Heart right ventricle (tissue), 16 donors: ENCODE measurements around the gene PAM16. TPM values are rescaled to one million over a fixed set of nuclear protein-coding genes. Genes with fewer than 3 reads are reported as not detected.

ENCODE experiments used
- ATAC-seq, 8 donors: fragments of 200-7000 bp; cut with Tn5 transposase; one replicate each; pipeline ENCODE4 v1.9.1; 2020; ENCODE audit warnings: mild to moderate bottlenecking in 8 of 8, moderate library complexity in 8 of 8, moderate number of reproducible peaks in 1 of 8
- DNase-seq, 2 donors: peaks; one replicate each; pipeline ENCODE4 v3.0.0-alpha.2; 2020
- H3K27ac ChIP-seq, 10 donors: fragments of 200-600 bp; sonication (generic) in 2 of 10; one replicate each; pipeline versions ENCODE4 v1.5.0 to v1.8.0; 2020 to 2022; ENCODE audit warnings: mild to moderate bottlenecking in 3 of 10
- H3K27me3 ChIP-seq, 7 donors: fragments of 200-600 bp; one replicate each; pipeline ENCODE4 v1.8.0; 2021 to 2022; ENCODE audit warnings: mild to moderate bottlenecking in 2 of 7
- H3K36me3 ChIP-seq, 9 donors: fragments of 200-600 bp; sonication (generic) in 1 of 9; one replicate each; pipeline versions ENCODE4 v1.5.0 to v1.8.0; 2020 to 2022; ENCODE audit warnings: mild to moderate bottlenecking in 2 of 9
- H3K4me1 ChIP-seq, 9 donors: fragments of 200-600 bp; sonication (generic) in 1 of 9; one replicate each; pipeline versions ENCODE4 v1.5.0 to v1.8.0; 2020 to 2022; ENCODE audit warnings: mild to moderate bottlenecking in 4 of 9
- H3K4me3 ChIP-seq, 10 donors: fragments of 200-600 bp; sonication (generic) in 2 of 10; one replicate each; pipeline versions ENCODE4 v1.5.0 to v1.8.0; 2020 to 2022; ENCODE audit warnings: mild to moderate bottlenecking in 7 of 10, moderate library complexity in 2 of 10
- H3K9me3 ChIP-seq, 11 donors: fragments of 200-600 bp in 10 of 11; sonication (generic) in 2 of 11; one replicate each; pipeline versions ENCODE4 v1.5.0 to v1.8.0; 2013 to 2022; ENCODE audit warnings: mild to moderate bottlenecking in 2 of 11, control low read depth in 1 of 11, moderate library complexity in 1 of 11
- WGBS, 2 donors: extraction: QIAGEN DNeasy Blood & Tissue Kit; methylation state at CpG; one replicate each; pipeline ENCODE4 v1.1.7; 2013; ENCODE audit warnings: inconsistent platforms in 1 of 2; 5-methylcytosine and 5-hydroxymethylcytosine counted together
- intact Hi-C, 10 donors: fragments of 100-400 bp; cut with DNase I; formaldehyde crosslinking; loops; one replicate each; pipeline versions ENCODE4 v1.11.1 to v1.14.2; 2022
- polyA plus RNA-seq, 2 donors: library from polyadenylated mRNA; stranded (reverse); fragments of 200-250 nt; gene quantifications; one replicate each; pipeline ENCODE4 v1.2.3, GENCODE V29; 2013
- total RNA-seq, 10 donors: library from RNA; stranded (reverse); fragmentation: NEBNext Ultra II Directional in 3 of 10; extraction: Animal tissue kit (Norgen Biotek cat#: 25700) in 3 of 10; gene quantifications; one replicate each; pipeline versions ENCODE4 v1.2.1 to v1.2.4, GENCODE V29; 2021 to 2023
- TF ChIP-seq, protein P1 (sequence below), 9 donors: fragments of 200-600 bp; sonication (generic) in 2 of 9; IDR thresholded peaks; one replicate each; pipeline versions ENCODE4 v1.5.0 to v1.8.0; 2021 to 2022; ENCODE audit warnings: antibody characterized with exemption in 9 of 9, mild to moderate bottlenecking in 5 of 9, moderate library complexity in 1 of 9
- donor health status: Arrhythmogenic right ventricular cardiomyopathy.
- donor health status: ischemic (EF 13 %, LVEDD 7.1; RV severe dilation, severe dysfunction).
- donor health status: healthy with polysubstance abuse.
- donor health status: DM: no; HTN: yes; CAD: no.
- donor health status: DM: no; HTN: no; CAD: no.
- donor health status: ischemic (EF 25% LVEDD 6.9; RV normal size, moderate dysfunction).
- donor health status: ischemic (EF 25% LVEDD 5.7; RV mildly dilated, moderate dysfunction).
- donor health status: healthy.
- donor health status: DM: yes; HTN: yes; CAD: no.
- donor health status: Ischemic cardiomyopathy.
- donor health status: ischemic (EF 35%, LVEDD 5.7; RV mildly dilated, moderate dysfunction).
- donor health status: nonischemic (EF 11% LVEDD 7.7; RV severe dilation, severe dysfunction).
- donor health status: DM: yes; HTN: yes; CAD: no.
- donor health status: PGD.
- donor health status: ischemic (EF 29% LVEDD 5.4; RV normal size, mild dysfunction).
- donor health status: nonischemic (EF 23%, LVEDD 6.1; RV moderate dilation, normal function).

The PAM16 gene
- total and polyA plus RNA-seq, 12 donors: 44.2 to 288 (median 59.0) TPM

DNA sequence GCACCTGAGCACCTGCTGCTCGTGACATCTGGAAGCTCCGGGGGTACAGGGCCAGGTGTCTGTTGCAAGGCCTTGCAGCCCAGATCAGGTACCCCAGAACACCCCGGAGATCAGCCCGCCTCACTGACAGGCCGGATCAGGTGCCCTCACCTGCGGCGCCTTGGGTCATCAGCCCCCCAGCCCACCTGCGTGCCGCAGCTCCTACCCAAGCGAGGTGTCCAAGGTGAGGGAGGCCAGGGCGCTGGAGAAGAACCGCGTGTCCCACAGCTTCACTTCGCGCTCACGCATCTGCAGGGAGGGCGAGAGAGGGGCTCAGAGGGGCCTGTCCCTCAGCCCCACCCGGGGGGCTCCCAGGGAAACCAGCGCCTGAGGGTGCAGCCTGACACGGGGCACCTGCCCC lies 36.7 kb upstream of the PAM16 start:
- intact Hi-C loops: loop anchor here in 1 of 10 donors (2.0 kb wide), 1 partner anchor 13 kb away; no protein-coding TSS in a partner anchor
- no peak for ATAC-seq
- TF ChIP-seq, protein P1, sequence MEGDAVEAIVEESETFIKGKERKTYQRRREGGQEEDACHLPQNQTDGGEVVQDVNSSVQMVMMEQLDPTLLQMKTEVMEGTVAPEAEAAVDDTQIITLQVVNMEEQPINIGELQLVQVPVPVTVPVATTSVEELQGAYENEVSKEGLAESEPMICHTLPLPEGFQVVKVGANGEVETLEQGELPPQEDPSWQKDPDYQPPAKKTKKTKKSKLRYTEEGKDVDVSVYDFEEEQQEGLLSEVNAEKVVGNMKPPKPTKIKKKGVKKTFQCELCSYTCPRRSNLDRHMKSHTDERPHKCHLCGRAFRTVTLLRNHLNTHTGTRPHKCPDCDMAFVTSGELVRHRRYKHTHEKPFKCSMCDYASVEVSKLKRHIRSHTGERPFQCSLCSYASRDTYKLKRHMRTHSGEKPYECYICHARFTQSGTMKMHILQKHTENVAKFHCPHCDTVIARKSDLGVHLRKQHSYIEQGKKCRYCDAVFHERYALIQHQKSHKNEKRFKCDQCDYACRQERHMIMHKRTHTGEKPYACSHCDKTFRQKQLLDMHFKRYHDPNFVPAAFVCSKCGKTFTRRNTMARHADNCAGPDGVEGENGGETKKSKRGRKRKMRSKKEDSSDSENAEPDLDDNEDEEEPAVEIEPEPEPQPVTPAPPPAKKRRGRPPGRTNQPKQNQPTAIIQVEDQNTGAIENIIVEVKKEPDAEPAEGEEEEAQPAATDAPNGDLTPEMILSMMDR (IDR thresholded peaks at IDR 0.05): no peak
- no peaks in the 10 kb centered on the region for H3K27me3 ChIP-seq
- no peak for DNase-seq
- H3K27ac ChIP-seq: peak overlapping the region in 9 of 10 donors; percentile 43 to 83 (median 74)
- H3K36me3 ChIP-seq: peaks cover 0 to 95% (median 4%) of the 10 kb centered on the region in 9 donors
- H3K9me3 ChIP-seq: no peaks in the 10 kb centered on the region
- H3K4me3 ChIP-seq: no peak overlapping the region
- H3K4me1 ChIP-seq: peaks cover 3 to 86% (median 32%) of the 10 kb centered on the region in 9 donors
- 90 to 93% methylated on average over 20 of the region's 20 CpGs for WGBS, 2 donors

DNA sequence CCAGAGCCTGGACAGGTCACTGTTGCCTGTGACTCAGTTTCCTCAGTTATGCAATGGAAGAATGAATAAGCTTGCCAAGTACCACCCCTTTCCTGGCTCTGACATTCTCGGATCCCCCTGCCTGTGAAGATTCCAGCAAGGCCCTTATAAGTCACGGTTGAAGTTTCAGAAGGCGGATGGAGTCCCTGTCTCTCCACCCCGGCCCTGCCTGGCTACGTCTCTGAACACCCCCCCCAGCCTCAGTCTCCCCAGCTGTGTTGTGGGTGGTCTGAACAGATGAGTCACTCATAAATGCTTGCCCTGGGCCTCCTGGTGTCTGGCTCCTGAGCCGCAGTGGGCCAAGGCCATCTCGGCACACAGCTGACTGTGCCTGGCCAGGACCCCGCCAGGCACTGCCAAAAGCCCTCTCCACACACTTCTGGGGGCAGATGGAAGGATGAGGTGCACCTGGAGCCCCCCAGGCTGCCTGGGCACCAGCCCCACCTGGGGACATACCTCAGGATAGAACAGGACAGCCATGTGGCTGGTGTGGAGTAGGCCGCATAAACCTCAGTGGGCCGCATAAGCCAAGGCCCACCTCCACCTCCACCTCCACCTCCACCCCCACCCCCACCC lies 35.9 kb upstream of the PAM16 start:
- DNase-seq: no peak

DNA sequence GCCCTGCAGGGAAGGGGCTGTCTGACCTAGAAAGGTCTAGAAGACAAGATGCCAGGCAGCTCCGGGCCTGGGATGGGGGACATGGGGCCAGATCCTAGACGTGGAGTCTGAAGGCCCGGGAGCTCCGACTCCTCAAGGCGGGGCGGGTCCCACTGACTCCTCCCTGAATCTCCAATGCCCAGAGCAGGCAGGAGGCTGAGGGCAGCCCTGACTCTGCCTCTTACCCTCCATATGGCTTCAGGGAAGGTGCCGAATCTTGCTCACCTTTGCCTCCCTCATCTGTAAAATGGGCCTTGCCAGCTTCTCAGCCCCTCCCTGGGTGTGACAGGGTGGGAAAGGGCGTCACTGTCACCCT lies 35.3 kb upstream of the PAM16 start:
- no peak for DNase-seq
- Histone ChIP-seq H3K4me3 (no peak overlapping the region), H3K27ac (peak overlapping the region in 8 of 10 donors; percentile 13 to 81 (median 60)), H3K27me3 (no peaks in the 10 kb centered on the region), H3K36me3 (peaks cover 0 to 100% (median 16%) of the 10 kb centered on the region in 9 donors), H3K4me1 (peaks cover 0 to 75% (median 25%) of the 10 kb centered on the region in 9 donors), H3K9me3 (no peaks in the 10 kb centered on the region)
- TF ChIP-seq, protein P1 (IDR thresholded peaks at IDR 0.05): no peak
- 69 to 79% methylated on average over 8 of the region's 8 CpGs for WGBS, 2 donors
- intact Hi-C loops: no loop called here
- no peak for ATAC-seq

More for the DNA sequence above, 35.9 kb upstream of the PAM16 start:
- TF ChIP-seq, protein P1 (IDR thresholded peaks at IDR 0.05): no peak
- Histone ChIP-seq H3K4me1 (peaks cover 3 to 80% (median 25%) of the 10 kb centered on the region in 9 donors), H3K27me3 (no peaks in the 10 kb centered on the region), H3K27ac (peak overlapping the region in 9 of 10 donors; percentile 13 to 83 (median 70)), H3K4me3 (no peak overlapping the region), H3K9me3 (no peaks in the 10 kb centered on the region), H3K36me3 (peaks cover 0 to 97% (median 11%) of the 10 kb centered on the region in 9 donors)
- 79 to 88% methylated on average over 10 of the region's 10 CpGs for WGBS, 2 donors
- ATAC-seq: peak in 1 of 8 donors; percentile 9
- intact Hi-C loops: no loop called here

DNA sequence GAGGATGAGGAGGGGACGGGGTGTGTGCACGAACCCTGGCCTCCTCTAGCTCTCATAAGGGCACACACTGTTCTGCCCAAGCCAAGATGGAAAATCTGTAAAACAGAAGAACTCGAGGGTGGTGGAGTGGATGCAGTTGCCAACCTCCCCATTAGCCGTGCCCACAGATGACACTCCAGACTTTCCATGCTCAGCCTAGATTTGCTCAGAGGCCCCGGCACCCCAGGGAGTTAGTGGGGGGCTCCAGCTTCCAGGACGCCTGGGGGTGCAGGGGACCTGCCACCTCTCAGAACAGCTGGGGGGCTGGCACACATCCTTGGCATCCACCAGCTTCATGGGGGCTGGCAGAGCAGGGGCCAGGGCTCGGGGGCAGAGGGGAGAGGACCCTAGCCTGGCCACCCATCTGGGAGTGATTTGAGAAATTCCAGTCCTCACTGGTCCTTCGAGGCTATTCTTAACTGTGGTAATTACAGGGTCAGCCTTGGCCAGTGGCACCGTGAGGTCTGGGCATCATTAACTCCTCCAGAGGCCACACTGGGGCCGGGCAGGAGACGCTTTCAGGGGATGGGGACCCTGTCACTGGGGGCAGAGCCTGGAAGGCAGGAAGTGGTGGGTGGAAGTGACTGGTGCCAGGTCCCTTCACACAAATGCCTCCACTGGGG lies 34.8 kb upstream of the PAM16 start:
- Histone ChIP-seq H3K4me3 (no peak overlapping the region), H3K27ac (peak overlapping the region in 9 of 10 donors; percentile 4 to 74 (median 39)), H3K9me3 (no peaks in the 10 kb centered on the region), H3K4me1 (peaks cover 0 to 74% (median 25%) of the 10 kb centered on the region in 9 donors), H3K36me3 (peaks cover 0 to 100% (median 16%) of the 10 kb centered on the region in 9 donors), H3K27me3 (no peaks in the 10 kb centered on the region)
- intact Hi-C loops: no loop called here
- DNase-seq: no peak
- TF ChIP-seq, protein P1 (IDR thresholded peaks at IDR 0.05): no peak
- ATAC-seq: no peak
- WGBS, 2 donors: 77 to 79% methylated on average over 11 of the region's 11 CpGs
